22Rv1 (cell line): Measurements from ENCODE around the gene MISP3.
"Not testable (repeated sequence)": the region's sequence is repeated elsewhere in the genome, so short reads cannot be mapped to it uniquely, and the experiment has no call there.

Experiments
- H3K27ac ChIP-seq: fragments of 450-650 bp; 2 replicates; pipeline ENCODE4 v1.5.1; 2017
- CTCF ChIP-seq: fragments of 450-650 bp; IDR thresholded peaks from 2 replicates; pipeline ENCODE4 v1.5.1; 2017; ENCODE audit warnings: mild to moderate bottlenecking
- ZFX ChIP-seq: fragments of 450-650 bp; IDR thresholded peaks from 2 replicates; pipeline ENCODE4 v1.6.1; 2017; ENCODE audit warnings: antibody characterized with exemption, borderline replicate concordance

Gene MISP3

DNA sequence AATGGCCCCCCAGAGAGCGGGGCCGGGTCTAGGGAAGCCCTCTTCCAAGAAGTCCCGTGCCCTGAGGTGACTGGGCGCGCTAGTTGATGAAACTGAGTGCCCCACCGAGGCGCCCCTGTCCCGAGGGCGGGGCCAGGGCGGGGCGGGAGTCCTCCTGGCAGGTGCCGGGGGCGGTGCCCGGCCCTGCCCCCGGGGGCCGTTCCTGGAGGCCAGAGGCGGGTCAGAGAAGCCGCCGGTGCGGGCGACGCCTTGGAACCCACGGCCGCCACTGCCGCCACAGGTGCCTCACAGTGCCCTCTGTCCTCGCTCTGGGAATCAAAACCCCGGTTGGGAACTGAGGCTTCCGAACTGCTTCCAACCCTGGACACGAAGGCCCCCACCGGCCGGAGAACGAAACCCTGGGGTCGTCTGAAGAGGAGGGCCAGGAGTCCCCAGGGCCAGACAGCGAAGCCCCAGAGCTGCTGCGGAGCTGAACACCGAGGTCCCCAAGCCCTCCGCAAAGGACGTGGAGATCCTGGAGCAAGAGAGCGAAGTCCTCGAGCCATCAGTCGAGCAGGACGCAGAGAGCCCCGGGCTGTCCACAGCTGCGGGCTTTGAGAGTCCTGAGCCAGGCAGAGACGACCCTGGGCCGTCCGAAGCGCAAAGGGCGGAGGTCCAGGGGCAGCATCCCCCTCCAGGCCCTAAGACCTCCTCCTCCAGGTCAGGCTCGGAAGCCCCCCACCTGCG, at the start of gene MISP3:
MISP3 (plus strand) TSS at position 252 of the 726 bp plus-strand sequence. CDS start 524 bp downstream, outside the sequence.
- TF ChIP-seq CTCF = no peak
- TF ChIP-seq ZFX = no peak
- peak within 1 kb of the TSS; percentile 90 for H3K27ac ChIP-seq

GRCh38 chr19:14023404-14024235, 49.0 kb upstream of the MISP3 start:
- no peak overlapping the region for H3K27ac ChIP-seq
- TF ChIP-seq ZFX (no peak), CTCF (peak; percentile 40)

GRCh38 chr19:14026652-14027192, 45.9 kb upstream of the MISP3 start:
- not testable (repeated sequence) for H3K27ac ChIP-seq

- no peak within 1 kb of the TSS for H3K27ac ChIP-seq
- no peak for TF ChIP-seq CTCF
- TF ChIP-seq ZFX = no peak
Measured at GRCh38 chr19:14027856-14028450, 44.6 kb upstream of the MISP3 start, which contains the start of gene RLN3. Gene RLN3 (plus strand): TSS chr19:14028148. CDS start chr19:14028205, 57 bp downstream.

GRCh38 chr19:14028901-14029300, 43.7 kb upstream of the MISP3 start:
- TF ChIP-seq ZFX = no peak
- no peak for TF ChIP-seq CTCF
- no peak overlapping the region for H3K27ac ChIP-seq

GRCh38 chr19:14030997-14031718, 41.4 kb upstream of the MISP3 start:
- no peak overlapping the region for H3K27ac ChIP-seq
- TF ChIP-seq ZFX (no peak), CTCF (no peak)
